ENCODE results near the gene SLC36A3. TPM values are rescaled to one million over a fixed set of nuclear protein-coding genes. Genes with fewer than 3 reads are reported as not detected.

SLC36A3 gene
- total RNA-seq, 1 experiment from 2014 or later, result not detected

GRCh38 chr5:151228986-151229385 lies 74.6 kb downstream of the SLC36A3 start:
- no TSS peak for BruUV-seq (replicated peaks)
- H3K4me2 ChIP-seq (ENCODE audit: low read length), result no peak overlapping the region
- no peak overlapping the region for H3K4me3 ChIP-seq (replicated peaks in 1 of 2; ENCODE audit: low read depth in 1 of 2, low read length in 2 of 2)
- RAD21 ChIA-PET (ENCODE audit: low non-redundant PET in 1 of 2, low total read pairs in 2 of 2, uncharacterized antibody in 2 of 2, unreplicated experiment in 2 of 2), result no interaction called here
- H3K9ac ChIP-seq (ENCODE audit: low read length), result no peak overlapping the region
- peaks cover 3 to 6% of the 10 kb centered on the region in 2 experiments; a peak in 3 of 4 replicates for H3K4me1 ChIP-seq (ENCODE audit: control insufficient read depth in 1 of 2, insufficient read depth in 2 of 2, low read length in 2 of 2)
- intact Hi-C loops (cut with micrococcal nuclease), result no loop called here
- POLR2A ChIA-PET, result no interaction called here
- CTCF ChIA-PET, result interaction anchor here (1.1 kb wide), 1 partner anchor 10 kb away, joined by 4 read pairs; no protein-coding TSS in a partner anchor
- H3K9me2 ChIP-seq (ENCODE audit: insufficient read depth), result no peaks in the 10 kb centered on the region
- no peaks in the 10 kb centered on the region for H3K36me3 ChIP-seq (ENCODE audit: control insufficient read depth in 1 of 2, insufficient read depth in 2 of 2, low read length in 2 of 2)
- H3K9me3 ChIP-seq (ENCODE audit: control insufficient read depth in 1 of 2, insufficient read depth in 1 of 2, low read depth in 1 of 2, low read length in 2 of 2), result no peaks in the 10 kb centered on the region
- H3K27ac ChIP-seq (ENCODE audit: low read depth, low read length), result no peak overlapping the region
- TF ChIP-seq ZBTB33 (IDR thresholded peaks at IDR 0.05; ENCODE audit: extremely low read depth, insufficient replicate concordance, low read length) (no peak), CTCF (IDR thresholded peaks at IDR 0.05 in 2 of 3, conservative IDR thresholded peaks at IDR 0.05 in 1 of 3; ENCODE audit: borderline replicate concordance in 1 of 3, insufficient read depth in 1 of 3, low read depth in 2 of 3, low read length in 2 of 3) (no peak), POLR2A (IDR thresholded peaks at IDR 0.05; ENCODE audit: borderline replicate concordance, extremely low read depth, insufficient read depth, insufficient read length) (no peak), ZFX (IDR thresholded peaks at IDR 0.05) (no peak), MAX (IDR thresholded peaks at IDR 0.05) (no peak), ZNF274 (IDR thresholded peaks at IDR 0.05; ENCODE audit: low read depth, low read length) (no peak), CEBPB (IDR thresholded peaks at IDR 0.05; ENCODE audit: low read depth) (no peak), REST (IDR thresholded peaks at IDR 0.05; ENCODE audit: low read depth) (no peak), SP1 (IDR thresholded peaks at IDR 0.05; ENCODE audit: low read depth) (no peak), JUND (IDR thresholded peaks at IDR 0.05) (no peak), RAD21 (IDR thresholded peaks at IDR 0.05; ENCODE audit: low read depth) (no peak), SIN3A (IDR thresholded peaks at IDR 0.05; ENCODE audit: low read depth) (no peak), YY1 (IDR thresholded peaks at IDR 0.05; ENCODE audit: extremely low read depth, insufficient replicate concordance, low read depth, low read length) (no peak), FOSL1 (IDR thresholded peaks at IDR 0.05; ENCODE audit: low read depth) (no peak), TCF7L2 (IDR thresholded peaks at IDR 0.05; ENCODE audit: borderline replicate concordance, extremely low read depth, insufficient read depth, insufficient read length) (no peak), CBX3 (IDR thresholded peaks at IDR 0.05; ENCODE audit: low read depth) (no peak), ELF1 (IDR thresholded peaks at IDR 0.05; ENCODE audit: borderline replicate concordance, low read depth) (no peak), SRF (IDR thresholded peaks at IDR 0.05; ENCODE audit: low read depth) (no peak), POLR2AphosphoS5 (IDR thresholded peaks at IDR 0.05; ENCODE audit: low read depth, low read length) (no peak), EZH2 (IDR thresholded peaks at IDR 0.05) (no peak)
- no peak for DNase-seq (ENCODE audit: low read depth, low spot score)
- H4K20me1 ChIP-seq (ENCODE audit: insufficient read depth), result no peaks in the 10 kb centered on the region
- H2AFZ ChIP-seq (ENCODE audit: low read depth, low read length, poor library complexity, severe bottlenecking), result no peak overlapping the region
- no peak for ATAC-seq
- no peaks in the 10 kb centered on the region for H3K27me3 ChIP-seq (ENCODE audit: insufficient read depth, low read length)
- H3K79me2 ChIP-seq (ENCODE audit: insufficient read depth, low read length), result no peaks in the 10 kb centered on the region
